Measurements from ENCODE around the gene FOXJ3. TPM values are rescaled to one million over a fixed set of nuclear protein-coding genes. Genes with fewer than 3 reads are reported as not detected.

The FOXJ3 gene
- total RNA-seq, 1 donor = 37.3 TPM

DNA sequence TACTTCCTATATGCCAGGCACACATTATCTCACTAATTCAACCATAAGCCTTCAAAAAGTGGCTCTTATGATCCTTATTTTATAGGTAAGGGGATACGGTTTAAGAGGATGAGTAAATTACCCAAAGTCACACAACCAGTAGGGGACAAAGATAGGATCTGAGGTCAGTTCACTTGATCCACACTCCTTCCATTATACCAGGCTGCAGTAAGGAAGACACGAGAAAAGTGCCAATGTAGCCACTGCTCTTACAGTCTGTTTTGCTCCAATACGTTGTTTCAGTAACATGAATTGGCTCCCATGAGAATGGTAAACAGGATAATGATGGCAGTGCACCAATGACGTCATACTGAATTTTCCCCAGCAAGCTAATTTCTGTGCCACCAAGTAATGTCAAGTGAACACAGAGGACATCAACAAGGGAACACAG, 155.1 kb downstream of the FOXJ3 start:
- H3K36me3 ChIP-seq (ENCODE audit: insufficient read depth, low read length) = peaks cover 7% of the 10 kb centered on the region
- no peaks in the 10 kb centered on the region for H3K9me3 ChIP-seq (ENCODE audit: low read depth, low read length)
- TF ChIP-seq, protein P1, sequence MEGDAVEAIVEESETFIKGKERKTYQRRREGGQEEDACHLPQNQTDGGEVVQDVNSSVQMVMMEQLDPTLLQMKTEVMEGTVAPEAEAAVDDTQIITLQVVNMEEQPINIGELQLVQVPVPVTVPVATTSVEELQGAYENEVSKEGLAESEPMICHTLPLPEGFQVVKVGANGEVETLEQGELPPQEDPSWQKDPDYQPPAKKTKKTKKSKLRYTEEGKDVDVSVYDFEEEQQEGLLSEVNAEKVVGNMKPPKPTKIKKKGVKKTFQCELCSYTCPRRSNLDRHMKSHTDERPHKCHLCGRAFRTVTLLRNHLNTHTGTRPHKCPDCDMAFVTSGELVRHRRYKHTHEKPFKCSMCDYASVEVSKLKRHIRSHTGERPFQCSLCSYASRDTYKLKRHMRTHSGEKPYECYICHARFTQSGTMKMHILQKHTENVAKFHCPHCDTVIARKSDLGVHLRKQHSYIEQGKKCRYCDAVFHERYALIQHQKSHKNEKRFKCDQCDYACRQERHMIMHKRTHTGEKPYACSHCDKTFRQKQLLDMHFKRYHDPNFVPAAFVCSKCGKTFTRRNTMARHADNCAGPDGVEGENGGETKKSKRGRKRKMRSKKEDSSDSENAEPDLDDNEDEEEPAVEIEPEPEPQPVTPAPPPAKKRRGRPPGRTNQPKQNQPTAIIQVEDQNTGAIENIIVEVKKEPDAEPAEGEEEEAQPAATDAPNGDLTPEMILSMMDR (IDR thresholded peaks at IDR 0.05; ENCODE audit: extremely low read depth, low read depth, low read length) = no peak
- no peaks in the 10 kb centered on the region for H3K27me3 ChIP-seq (ENCODE audit: insufficient read depth, low read length)
- H3K27ac ChIP-seq (ENCODE audit: low read depth, low read length) = no peak overlapping the region
- H3K4me1 ChIP-seq (ENCODE audit: insufficient read depth, low read length) = peaks cover 26% of the 10 kb centered on the region
- peaks cover 24% of the 10 kb centered on the region for H4K20me1 ChIP-seq (ENCODE audit: insufficient read depth, low read length)
- no peaks in the 10 kb centered on the region for H3K79me2 ChIP-seq (ENCODE audit: insufficient read depth, low read length)
- no peak overlapping the region for H2AFZ ChIP-seq (ENCODE audit: low read length)
- no peak overlapping the region for H3K4me2 ChIP-seq (ENCODE audit: insufficient read depth, low read length)
- no peak for DNase-seq (ENCODE audit: insufficient read length, low spot score, missing footprints)
- H3K4me3 ChIP-seq (ENCODE audit: insufficient read depth, low read length) = no peak overlapping the region

GRCh38 chr1:42179275-42179674, 155.8 kb downstream of the FOXJ3 start:
- no peaks in the 10 kb centered on the region for H3K27me3 ChIP-seq (ENCODE audit: insufficient read depth, low read length)
- H3K79me2 ChIP-seq (ENCODE audit: insufficient read depth, low read length) = no peaks in the 10 kb centered on the region
- peak overlapping the region; percentile 2 for H3K4me2 ChIP-seq (ENCODE audit: insufficient read depth, low read length)
- H3K4me1 ChIP-seq (ENCODE audit: insufficient read depth, low read length) = peaks cover 29% of the 10 kb centered on the region
- no peak overlapping the region for H2AFZ ChIP-seq (ENCODE audit: low read length)
- H4K20me1 ChIP-seq (ENCODE audit: insufficient read depth, low read length) = peaks cover 26% of the 10 kb centered on the region
- H3K4me3 ChIP-seq (ENCODE audit: insufficient read depth, low read length) = no peak overlapping the region
- H3K9me3 ChIP-seq (ENCODE audit: low read depth, low read length) = no peaks in the 10 kb centered on the region
- TF ChIP-seq, protein P1 (IDR thresholded peaks at IDR 0.05; ENCODE audit: extremely low read depth, low read depth, low read length) = no peak
- peak overlapping the region; percentile 21 for H3K27ac ChIP-seq (ENCODE audit: low read depth, low read length)
- peaks cover 7% of the 10 kb centered on the region for H3K36me3 ChIP-seq (ENCODE audit: insufficient read depth, low read length)
- DNase-seq (ENCODE audit: insufficient read length, low spot score, missing footprints) = peak; percentile 72

GRCh38 chr1:42178249-42178648, 156.8 kb downstream of the FOXJ3 start:
- Histone ChIP-seq H3K4me2 (ENCODE audit: insufficient read depth, low read length) (no peak overlapping the region), H3K79me2 (ENCODE audit: insufficient read depth, low read length) (no peaks in the 10 kb centered on the region), H2AFZ (ENCODE audit: low read length) (no peak overlapping the region), H3K4me1 (ENCODE audit: insufficient read depth, low read length) (peaks cover 35% of the 10 kb centered on the region), H3K4me3 (ENCODE audit: insufficient read depth, low read length) (no peak overlapping the region), H4K20me1 (ENCODE audit: insufficient read depth, low read length) (peaks cover 34% of the 10 kb centered on the region), H3K9me3 (ENCODE audit: low read depth, low read length) (no peaks in the 10 kb centered on the region), H3K36me3 (ENCODE audit: insufficient read depth, low read length) (peaks cover 7% of the 10 kb centered on the region), H3K27me3 (ENCODE audit: insufficient read depth, low read length) (no peaks in the 10 kb centered on the region), H3K27ac (ENCODE audit: low read depth, low read length) (no peak overlapping the region)
- TF ChIP-seq, protein P1 (IDR thresholded peaks at IDR 0.05; ENCODE audit: extremely low read depth, low read depth, low read length) = no peak
- DNase-seq (ENCODE audit: insufficient read length, low spot score, missing footprints) = peak; percentile 2

- Histone ChIP-seq H3K27ac (ENCODE audit: low read depth, low read length) (peak overlapping the region; percentile 5), H3K4me2 (ENCODE audit: insufficient read depth, low read length) (no peak overlapping the region)
Observed at GRCh38 chr1:42177541-42177981, 157.5 kb downstream of the FOXJ3 start.

More at GRCh38 chr1:42177541-42177981, 157.5 kb downstream of the FOXJ3 start:
- H2AFZ ChIP-seq (ENCODE audit: low read length) = no peak overlapping the region
- peaks cover 7% of the 10 kb centered on the region for H3K36me3 ChIP-seq (ENCODE audit: insufficient read depth, low read length)
- H3K27me3 ChIP-seq (ENCODE audit: insufficient read depth, low read length) = no peaks in the 10 kb centered on the region
- H3K4me1 ChIP-seq (ENCODE audit: insufficient read depth, low read length) = peaks cover 35% of the 10 kb centered on the region
- DNase-seq (ENCODE audit: insufficient read length, low spot score, missing footprints) = peak; percentile 88
- no peaks in the 10 kb centered on the region for H3K9me3 ChIP-seq (ENCODE audit: low read depth, low read length)
- H3K79me2 ChIP-seq (ENCODE audit: insufficient read depth, low read length) = no peaks in the 10 kb centered on the region
- H3K4me3 ChIP-seq (ENCODE audit: insufficient read depth, low read length) = no peak overlapping the region
- TF ChIP-seq, protein P1 (IDR thresholded peaks at IDR 0.05; ENCODE audit: extremely low read depth, low read depth, low read length) = no peak
- peaks cover 34% of the 10 kb centered on the region for H4K20me1 ChIP-seq (ENCODE audit: insufficient read depth, low read length)

Measured in osteoblast (primary cell).